Activated CD8-positive, alpha-beta memory T cell treated with anti-CD3 and anti-CD28 coated beads, Interleukin-2, amount 10 ng/mL, durations not matched to agents 7 days and 5 days (primary cell): ENCODE results near the gene TGFB1. TPM values are rescaled to one million over a fixed set of nuclear protein-coding genes. Genes with fewer than 3 reads are reported as not detected.

Source experiments
- ATAC-seq: fragments of 150-1000 bp; cut with Tn5 transposase; one replicate; pipeline ENCODE4 v1.10.0; 2021; ENCODE audit warnings: moderate library complexity
- CTCF ChIA-PET: fragments of 350-600 bp; sonication (Branson Sonifier 250); formaldehyde crosslinking; loops from one replicate; lab custom pipeline; 2021; ENCODE audit warnings: antibody characterized with exemption; lab: Charles Lee
- DNase-seq: peaks from one replicate; pipeline ENCODE4 v3.0.0-alpha.2; 2020
- H3K27ac Mint-ChIP-seq: one replicate; pipeline ENCODE4 v1.8.0; 2021; ENCODE audit warnings: mild to moderate bottlenecking, mixed read lengths
- H3K27me3 Mint-ChIP-seq: one replicate; pipeline ENCODE4 v1.8.0; 2021; ENCODE audit warnings: mixed read lengths
- H3K36me3 Mint-ChIP-seq: one replicate; pipeline ENCODE4 v1.8.0; 2021; ENCODE audit warnings: mild to moderate bottlenecking, mixed read lengths
- H3K4me1 Mint-ChIP-seq: one replicate; pipeline ENCODE4 v1.8.0; 2021; ENCODE audit warnings: mixed read lengths
- H3K4me3 Mint-ChIP-seq: one replicate; pipeline ENCODE4 v1.8.0; 2021; ENCODE audit warnings: mild to moderate bottlenecking, moderate library complexity, mixed read lengths
- H3K9me3 Mint-ChIP-seq: one replicate; pipeline ENCODE4 v1.8.0; 2022; ENCODE audit warnings: low read depth, mixed read lengths
- total RNA-seq, 2 experiments: library from RNA; stranded (reverse); gene quantifications; one replicate each; pipeline ENCODE4 v1.2.3, GENCODE V29; 2021

Gene TGFB1
- 100 to 1,000 TPM; 171 to 179 TPM for total RNA-seq

- Mint-ChIP-seq H3K36me3 (peaks cover 24% of the 10 kb centered on the region), H3K27me3 (no peaks in the 10 kb centered on the region), H3K4me3 (peak within 1 kb of the TSS; percentile 99), H3K27ac (peak within 1 kb of the TSS; percentile 93), H3K9me3 (no peaks in the 10 kb centered on the region), H3K4me1 (peaks cover 59% of the 10 kb centered on the region)
- ATAC-seq = peak; percentile 58
- DNase-seq = peak; percentile 95
- CTCF ChIA-PET = interaction anchor here (1.0 to 3.2 kb wide), 12 partner anchors 9 to 103 kb away, joined by 3 to 51 read pairs (median 9); partner anchors contain the start of genes B9D2 and HNRNPUL1
Observed at GRCh38 chr19:41353466-41354342, at the start of gene TGFB1. Gene TGFB1 (minus strand): TSS chr19:41353922. CDS start chr19:41353044, 878 bp downstream.

- Mint-ChIP-seq H3K27ac (peak overlapping the region; percentile 33), H3K27me3 (no peaks in the 10 kb centered on the region), H3K4me3 (no peak overlapping the region), H3K9me3 (no peaks in the 10 kb centered on the region), H3K36me3 (no peaks in the 10 kb centered on the region), H3K4me1 (peaks cover 23% of the 10 kb centered on the region)
- DNase-seq (no peak), ATAC-seq (no peak)
- CTCF ChIA-PET = no interaction called here
Observed at GRCh38 chr19:41402010-41402409, 48.3 kb upstream of the TGFB1 start.

GRCh38 chr19:41401483-41401882 is 47.8 kb upstream of the TGFB1 start:
- Mint-ChIP-seq H3K9me3 (no peaks in the 10 kb centered on the region), H3K27ac (peak overlapping the region; percentile 41), H3K27me3 (no peaks in the 10 kb centered on the region), H3K4me3 (no peak overlapping the region), H3K36me3 (no peaks in the 10 kb centered on the region), H3K4me1 (peaks cover 25% of the 10 kb centered on the region)
- DNase-seq = no peak
- no peak for ATAC-seq
- CTCF ChIA-PET = no interaction called here

GRCh38 chr19:41399525-41399924 is 45.8 kb upstream of the TGFB1 start:
- no peak for DNase-seq
- Mint-ChIP-seq H3K4me1 (peaks cover 35% of the 10 kb centered on the region), H3K27me3 (no peaks in the 10 kb centered on the region), H3K4me3 (no peak overlapping the region), H3K36me3 (no peaks in the 10 kb centered on the region), H3K27ac (peak overlapping the region; percentile 50), H3K9me3 (no peaks in the 10 kb centered on the region)
- CTCF ChIA-PET = interaction anchor here (1.3 kb wide), 1 partner anchor 11 kb away, joined by 3 read pairs; no protein-coding TSS in a partner anchor
- no peak for ATAC-seq

- Mint-ChIP-seq H3K27me3 (no peaks in the 10 kb centered on the region), H3K27ac (peak overlapping the region; percentile 4), H3K36me3 (no peaks in the 10 kb centered on the region), H3K9me3 (no peaks in the 10 kb centered on the region), H3K4me1 (peaks cover 35% of the 10 kb centered on the region), H3K4me3 (peak overlapping the region; percentile 97)
- CTCF ChIA-PET = interaction anchor here (1.2 to 1.3 kb wide), 2 partner anchors 11 to 195 kb away, joined by 3 read pairs; no protein-coding TSS in a partner anchor
- ATAC-seq (no peak), DNase-seq (no peak)
Observed at GRCh38 chr19:41399091-41399490, 45.4 kb upstream of the TGFB1 start.

- Mint-ChIP-seq H3K27me3 (no peaks in the 10 kb centered on the region), H3K36me3 (no peaks in the 10 kb centered on the region), H3K27ac (peak overlapping the region; percentile 97), H3K9me3 (no peaks in the 10 kb centered on the region), H3K4me3 (peak overlapping the region; percentile 97), H3K4me1 (peaks cover 37% of the 10 kb centered on the region)
- no peak for DNase-seq
- ATAC-seq = no peak
- CTCF ChIA-PET = interaction anchor here (1.2 to 1.3 kb wide), 3 partner anchors 10 to 194 kb away, joined by 3 read pairs; no protein-coding TSS in a partner anchor
Observed at GRCh38 chr19:41398598-41398997, 44.9 kb upstream of the TGFB1 start.

GRCh38 chr19:41398050-41398418 is 44.3 kb upstream of the TGFB1 start:
- CTCF ChIA-PET = interaction anchor here (1.2 to 1.3 kb wide), 3 partner anchors 10 to 194 kb away, joined by 3 read pairs; no protein-coding TSS in a partner anchor
- H3K9me3 Mint-ChIP-seq = no peaks in the 10 kb centered on the region
- peak overlapping the region; percentile 97 for H3K27ac Mint-ChIP-seq
- ATAC-seq (no peak), DNase-seq (no peak)
- H3K27me3 Mint-ChIP-seq = no peaks in the 10 kb centered on the region
- H3K4me1 Mint-ChIP-seq = peaks cover 37% of the 10 kb centered on the region
- H3K4me3 Mint-ChIP-seq = peak overlapping the region; percentile 97
- no peaks in the 10 kb centered on the region for H3K36me3 Mint-ChIP-seq

- DNase-seq = peak; percentile 100
- peak within 1 kb of the TSS; percentile 97 for H3K27ac Mint-ChIP-seq
- H3K36me3 Mint-ChIP-seq = no peaks in the 10 kb centered on the region
- peak; percentile 98 for ATAC-seq
- no peaks in the 10 kb centered on the region for H3K27me3 Mint-ChIP-seq
- no peaks in the 10 kb centered on the region for H3K9me3 Mint-ChIP-seq
- CTCF ChIA-PET = interaction anchor here (1.3 kb wide), 1 partner anchor 34 kb away, joined by 3 read pairs; no protein-coding TSS in a partner anchor
- peaks cover 37% of the 10 kb centered on the region for H3K4me1 Mint-ChIP-seq
- H3K4me3 Mint-ChIP-seq = peak within 1 kb of the TSS; percentile 97
Observed at GRCh38 chr19:41397086-41398049, 43.6 kb upstream of the TGFB1 start, which contains the start of the genes BCKDHA and EXOSC5. Gene BCKDHA (plus strand): TSS chr19:41397818. CDS start chr19:41397828, 10 bp downstream. Gene EXOSC5 (minus strand): TSS chr19:41397359. CDS start chr19:41397328, 31 bp downstream.

- peak overlapping the region; percentile 6 for H3K4me3 Mint-ChIP-seq
- ATAC-seq (no peak), DNase-seq (no peak)
- H3K9me3 Mint-ChIP-seq = no peaks in the 10 kb centered on the region
- H3K27me3 Mint-ChIP-seq = no peaks in the 10 kb centered on the region
- H3K36me3 Mint-ChIP-seq = peaks cover 6% of the 10 kb centered on the region
- H3K4me1 Mint-ChIP-seq = peaks cover 34% of the 10 kb centered on the region
- CTCF ChIA-PET = no interaction called here
- H3K27ac Mint-ChIP-seq = no peak overlapping the region
Observed at GRCh38 chr19:41395355-41395754, 41.6 kb upstream of the TGFB1 start.

- H3K4me1 Mint-ChIP-seq = peaks cover 16% of the 10 kb centered on the region
- ATAC-seq = no peak
- H3K27ac Mint-ChIP-seq = no peak overlapping the region
- CTCF ChIA-PET = no interaction called here
- H3K4me3 Mint-ChIP-seq = no peak overlapping the region
- H3K36me3 Mint-ChIP-seq = peaks cover 9% of the 10 kb centered on the region
- no peaks in the 10 kb centered on the region for H3K27me3 Mint-ChIP-seq
- no peaks in the 10 kb centered on the region for H3K9me3 Mint-ChIP-seq
- DNase-seq = no peak
Observed at GRCh38 chr19:41392775-41393174, 39.1 kb upstream of the TGFB1 start.

GRCh38 chr19:41391618-41392017 is 37.9 kb upstream of the TGFB1 start:
- Mint-ChIP-seq H3K27ac (no peak overlapping the region), H3K4me3 (no peak overlapping the region), H3K27me3 (no peaks in the 10 kb centered on the region), H3K36me3 (peaks cover 9% of the 10 kb centered on the region), H3K9me3 (no peaks in the 10 kb centered on the region), H3K4me1 (peaks cover 14% of the 10 kb centered on the region)
- CTCF ChIA-PET = no interaction called here
- no peak for ATAC-seq
- DNase-seq = no peak

- H3K4me1 Mint-ChIP-seq = no peaks in the 10 kb centered on the region
- H3K9me3 Mint-ChIP-seq = no peaks in the 10 kb centered on the region
- no peak overlapping the region for H3K27ac Mint-ChIP-seq
- no peaks in the 10 kb centered on the region for H3K27me3 Mint-ChIP-seq
- CTCF ChIA-PET = no interaction called here
- H3K36me3 Mint-ChIP-seq = peaks cover 8% of the 10 kb centered on the region
- no peak overlapping the region for H3K4me3 Mint-ChIP-seq
- DNase-seq = no peak
- no peak for ATAC-seq
Observed at GRCh38 chr19:41386442-41386841, 32.7 kb upstream of the TGFB1 start.

GRCh38 chr19:41384351-41384750 is 30.6 kb upstream of the TGFB1 start:
- H3K27ac Mint-ChIP-seq = no peak overlapping the region

More at GRCh38 chr19:41384351-41384750, 30.6 kb upstream of the TGFB1 start:
- DNase-seq (no peak), ATAC-seq (no peak)
- Mint-ChIP-seq H3K9me3 (no peaks in the 10 kb centered on the region), H3K4me3 (no peak overlapping the region), H3K4me1 (no peaks in the 10 kb centered on the region), H3K27me3 (no peaks in the 10 kb centered on the region), H3K36me3 (peaks cover 1% of the 10 kb centered on the region)
- CTCF ChIA-PET = interaction anchor here (1.4 kb wide), 1 partner anchor 180 kb away, joined by 4 read pairs; no protein-coding TSS in a partner anchor
